ENCODE data around the gene GPR52.

DNA sequence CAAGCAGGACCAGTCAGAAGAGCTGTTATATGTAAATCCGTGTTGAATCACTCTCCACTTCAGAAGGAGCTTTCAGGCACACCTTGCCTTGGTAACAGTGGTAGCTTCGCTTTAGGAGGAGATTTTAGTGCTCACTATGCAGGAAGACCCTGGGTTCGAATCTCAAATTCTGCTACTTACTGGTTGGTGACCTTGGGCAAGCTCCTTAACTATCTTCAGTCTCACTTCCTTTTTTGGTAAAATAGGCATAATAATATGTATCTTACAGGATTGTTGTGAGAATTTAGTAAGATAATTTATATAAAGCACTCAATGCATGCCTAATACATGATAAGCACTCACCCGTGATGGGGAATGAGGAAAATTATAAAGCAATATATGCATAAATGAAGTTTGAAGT lies 46.7 kb upstream of the GPR52 start:
- TF ChIP-seq, protein P1, sequence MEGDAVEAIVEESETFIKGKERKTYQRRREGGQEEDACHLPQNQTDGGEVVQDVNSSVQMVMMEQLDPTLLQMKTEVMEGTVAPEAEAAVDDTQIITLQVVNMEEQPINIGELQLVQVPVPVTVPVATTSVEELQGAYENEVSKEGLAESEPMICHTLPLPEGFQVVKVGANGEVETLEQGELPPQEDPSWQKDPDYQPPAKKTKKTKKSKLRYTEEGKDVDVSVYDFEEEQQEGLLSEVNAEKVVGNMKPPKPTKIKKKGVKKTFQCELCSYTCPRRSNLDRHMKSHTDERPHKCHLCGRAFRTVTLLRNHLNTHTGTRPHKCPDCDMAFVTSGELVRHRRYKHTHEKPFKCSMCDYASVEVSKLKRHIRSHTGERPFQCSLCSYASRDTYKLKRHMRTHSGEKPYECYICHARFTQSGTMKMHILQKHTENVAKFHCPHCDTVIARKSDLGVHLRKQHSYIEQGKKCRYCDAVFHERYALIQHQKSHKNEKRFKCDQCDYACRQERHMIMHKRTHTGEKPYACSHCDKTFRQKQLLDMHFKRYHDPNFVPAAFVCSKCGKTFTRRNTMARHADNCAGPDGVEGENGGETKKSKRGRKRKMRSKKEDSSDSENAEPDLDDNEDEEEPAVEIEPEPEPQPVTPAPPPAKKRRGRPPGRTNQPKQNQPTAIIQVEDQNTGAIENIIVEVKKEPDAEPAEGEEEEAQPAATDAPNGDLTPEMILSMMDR (conservative IDR thresholded peaks at IDR 0.05; ENCODE audit: low read depth, low read length), result no peak
- TF ChIP-seq EZH2 (IDR thresholded peaks at IDR 0.05; ENCODE audit: borderline replicate concordance, low read depth, low read length, poor library complexity, severe bottlenecking), result no peak

Measured in A673 (cell line).